Stimulated activated CD8-positive, alpha-beta memory T cell treated with anti-CD3 and anti-CD28 coated beads, Interleukin-12 subunit alpha, Interleukin-12 subunit beta, amount 100 ng/mL, for 24 hours (primary cell): Measurements from ENCODE around the gene C19orf33.

Experiments
- DNase-seq: peaks from one replicate; pipeline ENCODE4 v3.0.0-alpha.2; 2020; ENCODE audit errors: extremely low read depth

Gene C19orf33

DNA sequence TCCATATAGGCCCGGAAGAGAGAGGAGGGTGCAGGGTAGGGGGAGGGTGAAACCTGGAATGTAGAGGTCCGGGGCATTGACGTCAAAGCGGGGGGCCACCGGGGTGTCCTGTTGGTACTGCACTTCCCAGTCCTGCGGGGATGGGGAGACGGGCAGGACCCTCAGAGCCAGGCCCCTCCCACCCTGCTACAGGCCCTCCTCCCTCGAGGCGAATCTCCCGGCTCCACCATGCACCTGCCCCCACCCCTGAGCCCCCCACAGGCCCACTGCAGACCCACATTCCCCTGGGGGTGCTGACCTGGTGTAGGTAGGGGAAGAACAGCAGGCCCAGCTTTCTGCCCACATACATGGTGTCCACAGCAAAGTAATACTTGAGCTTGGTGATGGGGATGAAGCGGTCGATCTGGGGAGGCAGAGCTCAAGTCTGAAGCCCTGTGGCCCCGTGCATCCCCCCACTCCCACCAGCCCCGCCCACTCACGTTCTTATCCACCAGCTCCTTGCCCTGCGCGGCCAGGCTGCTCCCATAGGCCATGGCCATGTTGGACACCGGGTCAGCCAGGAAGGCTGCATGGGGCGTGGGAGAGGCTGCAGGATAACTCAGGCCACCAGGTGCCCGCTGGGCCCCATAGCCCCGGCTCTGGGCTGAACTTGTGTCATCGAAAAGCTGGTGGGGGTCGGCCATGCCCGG lies 5.0 kb downstream of the C19orf33 start:
- no peak for DNase-seq

DNA sequence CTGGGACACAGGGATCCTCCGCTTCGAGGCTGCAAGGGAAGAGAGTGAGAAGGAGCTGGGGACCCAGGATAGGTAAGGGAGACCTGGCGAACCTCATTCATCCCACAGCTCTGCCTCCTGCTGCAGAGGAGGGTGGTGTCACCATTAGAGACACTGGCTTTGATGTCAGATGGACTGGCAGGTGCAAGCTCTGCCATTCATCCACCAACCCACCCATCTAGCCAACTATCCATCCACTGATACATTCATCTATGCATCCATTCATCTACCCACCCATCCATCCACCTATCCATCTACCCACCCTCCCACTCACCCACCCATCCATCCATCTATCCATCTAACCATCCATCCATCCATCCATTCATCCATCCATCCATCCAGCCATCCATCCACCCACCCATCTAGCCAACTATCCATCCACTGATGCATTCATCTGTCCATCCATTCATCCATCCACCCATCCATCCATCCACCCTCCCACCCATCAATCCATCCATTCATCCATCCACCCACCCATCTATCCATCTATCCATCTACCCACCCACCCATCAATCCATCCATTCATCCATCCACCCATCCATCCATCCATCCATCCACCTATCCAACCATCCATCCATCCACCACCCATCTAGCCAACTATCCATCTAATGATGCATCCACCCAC lies 5.7 kb downstream of the C19orf33 start:
- DNase-seq, result no peak

DNA sequence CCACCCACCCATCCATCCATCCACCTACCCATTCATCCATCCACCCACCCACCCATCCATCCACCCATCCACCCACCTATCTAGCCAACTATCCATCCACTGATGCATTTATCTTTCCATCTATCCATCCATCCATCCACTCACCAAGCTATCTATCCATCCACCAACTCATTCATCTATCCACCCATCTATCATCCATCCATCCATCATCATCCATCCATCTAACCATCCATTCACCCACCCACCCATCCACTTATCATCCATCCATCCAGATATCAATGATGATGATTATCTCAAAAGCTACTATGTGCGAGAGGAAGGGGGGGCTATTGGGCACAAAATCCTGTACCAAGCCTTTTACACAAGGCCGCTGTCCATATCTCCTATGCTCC lies 6.2 kb downstream of the C19orf33 start:
- DNase-seq, result no peak

DNA sequence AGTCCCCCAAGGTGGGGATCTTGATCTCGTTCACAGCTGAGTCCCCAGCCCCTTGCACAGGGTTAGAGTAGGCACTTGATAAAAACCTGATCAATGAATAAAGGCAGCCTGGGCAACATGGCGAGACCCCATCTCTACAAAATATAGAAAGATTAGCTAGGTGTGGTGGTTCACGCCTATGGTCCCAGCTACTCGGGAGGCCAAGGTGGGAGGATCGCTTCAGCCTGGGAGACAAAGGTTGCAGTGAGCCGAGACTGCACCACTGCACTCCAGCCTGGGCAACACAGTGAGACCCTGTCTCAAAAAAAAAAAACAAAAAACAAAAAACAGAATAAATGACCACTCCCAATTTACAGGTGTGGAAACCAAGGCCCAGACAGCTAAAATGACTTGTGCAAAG lies 6.9 kb downstream of the C19orf33 start:
- no peak for DNase-seq

DNA sequence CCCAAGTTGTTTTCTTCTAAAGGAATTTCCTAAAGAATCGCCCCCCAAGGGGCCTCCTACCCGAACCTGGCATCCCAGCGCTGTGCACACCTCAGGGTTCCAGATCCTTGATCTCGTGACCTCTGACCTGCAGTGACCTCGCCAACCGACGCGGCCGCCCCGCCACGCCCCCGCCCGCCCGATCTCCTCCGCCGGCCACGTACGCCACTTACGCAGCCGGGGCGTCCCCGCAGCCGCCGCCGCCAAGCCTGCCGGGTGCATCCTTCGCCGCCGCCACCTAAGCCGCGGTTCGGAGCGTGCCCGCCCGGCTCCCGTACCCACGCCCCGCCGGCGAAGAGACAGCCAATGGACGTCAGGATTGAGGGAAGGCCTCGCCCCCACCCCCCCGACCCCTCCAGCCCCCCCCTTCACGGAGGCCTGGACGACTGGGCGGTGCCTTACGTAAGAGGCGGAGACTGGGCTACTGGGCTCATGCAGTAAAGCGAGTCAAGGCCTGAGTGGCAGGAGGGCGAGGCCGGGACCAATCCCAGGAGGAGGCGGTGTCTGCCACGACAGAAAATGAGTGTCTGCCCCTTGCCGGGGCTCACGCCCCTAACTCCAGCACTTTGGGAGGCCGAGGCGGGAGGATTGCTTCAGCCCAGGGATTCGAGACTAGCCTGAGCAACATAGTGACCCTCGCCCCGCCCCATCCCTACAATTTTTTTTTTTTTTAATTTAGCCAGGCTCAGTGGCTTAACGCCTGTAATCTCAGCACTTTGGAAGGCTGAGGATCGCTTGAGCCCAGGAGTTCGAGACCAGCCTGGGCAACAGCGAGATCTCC lies 11.8 kb downstream of the C19orf33 start, which contains the start of gene YIF1B:
Gene YIF1B (minus strand): TSS at position 291 of the 820 bp plus-strand sequence. CDS start 30 bp downstream, at position 261.
- DNase-seq, result peak; percentile 89

DNA sequence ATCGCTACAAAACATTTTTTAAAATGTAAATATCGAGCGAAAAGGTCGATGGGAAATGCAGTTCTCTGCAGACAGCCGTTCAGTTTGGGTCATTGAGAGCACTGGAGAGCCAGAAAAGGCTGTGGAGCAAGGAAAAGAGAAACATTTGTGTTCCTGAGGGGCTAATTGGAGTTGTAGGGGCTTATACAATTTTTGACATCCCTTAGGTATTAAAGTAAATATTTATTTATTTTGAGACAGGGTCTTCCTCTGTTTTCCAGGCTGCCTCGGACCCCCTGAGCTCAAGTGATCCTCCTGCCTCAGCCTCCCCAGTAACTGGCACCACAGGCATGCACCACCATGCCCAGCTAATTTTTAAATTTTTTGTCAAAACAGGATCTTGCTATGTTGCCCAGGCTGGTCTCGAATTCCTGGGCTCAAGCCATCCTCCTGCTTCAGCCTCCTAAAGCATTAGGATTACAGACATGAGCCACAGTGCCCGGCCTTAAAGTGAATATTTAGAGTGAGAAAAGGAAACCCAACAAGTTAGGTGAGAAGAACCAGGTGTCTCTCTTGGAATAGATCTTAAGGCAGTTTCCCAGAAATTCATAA lies 12.5 kb downstream of the C19orf33 start:
- DNase-seq, result no peak

DNA sequence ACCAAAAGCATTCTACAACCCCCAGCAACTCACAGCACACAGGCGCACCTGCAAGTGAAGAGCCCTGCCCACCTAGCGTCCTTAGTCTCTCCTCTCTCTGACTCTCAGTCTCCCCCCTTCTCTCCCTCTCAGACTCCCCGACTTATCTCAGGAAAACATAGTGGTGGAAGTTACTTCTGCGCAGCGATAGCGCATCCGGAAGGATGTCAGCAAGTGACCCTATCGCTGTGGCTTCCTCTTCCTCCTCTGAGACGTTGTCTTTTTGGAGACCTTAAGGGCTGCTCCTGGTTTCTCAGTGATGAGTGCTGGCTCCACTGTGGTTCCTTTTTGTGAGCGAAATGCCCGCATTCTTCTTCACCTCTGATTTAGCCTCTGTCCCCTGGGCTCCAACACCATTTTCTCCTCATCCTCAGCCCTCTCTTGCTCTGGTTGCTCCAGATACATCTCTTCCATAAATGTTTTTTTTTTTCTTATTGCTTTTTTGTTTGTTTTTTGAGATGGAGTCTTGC lies 13.1 kb downstream of the C19orf33 start:
- DNase-seq, result no peak

DNA sequence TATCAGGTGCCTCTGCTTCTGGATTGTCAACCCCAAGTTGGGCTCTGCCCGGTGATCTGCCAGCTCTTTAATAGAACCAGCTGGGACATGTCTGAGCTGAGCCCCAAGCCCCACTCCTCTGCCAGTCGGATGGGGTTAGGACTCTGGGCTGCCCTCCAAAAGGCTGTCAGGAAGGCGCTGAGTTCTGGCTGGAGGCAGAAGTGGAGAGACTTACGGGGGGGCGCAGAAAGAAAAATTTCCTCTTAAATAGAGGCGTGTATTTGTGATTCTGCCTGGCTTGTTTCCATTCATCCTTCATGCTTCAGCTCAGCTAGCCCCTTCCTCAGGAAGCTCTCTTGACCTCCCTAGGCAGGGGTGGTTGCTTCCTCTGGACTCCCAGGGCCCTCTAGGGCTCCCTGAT lies 14.6 kb downstream of the C19orf33 start:
- no peak for DNase-seq

DNA sequence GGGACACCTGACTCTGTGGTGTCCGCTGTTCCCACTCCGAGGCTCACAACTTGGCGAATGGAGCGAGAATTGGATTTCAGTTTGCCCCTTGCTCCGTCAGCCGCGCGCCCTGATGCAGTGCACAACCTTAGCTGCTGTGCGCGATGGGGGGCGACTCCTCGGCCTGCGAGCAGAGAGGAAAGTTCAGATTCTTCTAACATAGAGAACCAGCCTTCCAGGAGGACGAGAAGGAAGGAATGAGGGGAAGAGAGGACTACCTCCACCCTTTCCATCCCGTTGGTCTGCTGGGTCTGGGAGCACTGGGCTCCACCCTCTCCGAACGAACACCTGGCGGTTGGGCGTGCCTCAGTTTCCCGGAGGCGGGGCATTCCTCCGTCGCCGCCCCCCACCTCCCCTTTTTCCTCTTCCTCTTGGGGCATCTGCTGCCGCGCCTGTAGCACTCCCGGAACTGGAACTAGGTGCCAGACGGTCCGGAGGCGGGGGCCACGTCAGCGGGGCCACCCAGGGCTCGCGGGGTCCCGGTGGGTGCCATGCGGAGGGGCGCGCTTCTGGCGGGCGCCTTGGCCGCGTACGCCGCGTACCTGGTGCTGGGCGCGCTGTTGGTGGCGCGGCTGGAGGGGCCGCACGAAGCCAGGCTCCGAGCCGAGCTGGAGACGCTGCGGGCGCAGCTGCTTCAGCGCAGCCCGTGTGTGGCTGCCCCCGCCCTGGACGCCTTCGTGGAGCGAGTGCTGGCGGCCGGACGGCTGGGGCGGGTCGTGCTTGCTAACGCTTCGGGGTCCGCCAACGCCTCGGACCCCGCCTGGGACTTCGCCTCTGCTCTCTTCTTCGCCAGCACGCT lies 15.6 kb downstream of the C19orf33 start, which contains the start of gene KCNK6:
Gene KCNK6 (plus strand): TSS at position 425 of the 838 bp plus-strand sequence. CDS start 106 bp downstream, at position 531.
- peak; percentile 14 for DNase-seq

DNA sequence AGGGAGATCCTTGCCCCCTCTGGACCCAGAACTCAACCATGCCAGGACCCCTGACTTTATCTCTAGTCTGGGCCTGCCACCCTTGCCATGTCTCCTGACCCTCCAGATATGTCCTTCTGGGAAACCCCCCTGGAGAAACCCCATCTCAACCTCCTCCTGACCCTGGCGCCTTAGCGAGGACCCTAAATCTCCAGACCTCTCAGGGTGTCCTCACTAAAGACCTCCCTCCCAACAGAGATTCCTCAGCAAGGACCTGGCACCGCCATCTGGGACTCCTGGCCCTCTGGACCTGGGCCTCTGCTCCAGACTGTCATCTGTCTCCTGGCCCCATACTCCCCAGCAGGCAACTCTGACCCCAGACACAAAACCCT lies 16.9 kb downstream of the C19orf33 start:
- no peak for DNase-seq

DNA sequence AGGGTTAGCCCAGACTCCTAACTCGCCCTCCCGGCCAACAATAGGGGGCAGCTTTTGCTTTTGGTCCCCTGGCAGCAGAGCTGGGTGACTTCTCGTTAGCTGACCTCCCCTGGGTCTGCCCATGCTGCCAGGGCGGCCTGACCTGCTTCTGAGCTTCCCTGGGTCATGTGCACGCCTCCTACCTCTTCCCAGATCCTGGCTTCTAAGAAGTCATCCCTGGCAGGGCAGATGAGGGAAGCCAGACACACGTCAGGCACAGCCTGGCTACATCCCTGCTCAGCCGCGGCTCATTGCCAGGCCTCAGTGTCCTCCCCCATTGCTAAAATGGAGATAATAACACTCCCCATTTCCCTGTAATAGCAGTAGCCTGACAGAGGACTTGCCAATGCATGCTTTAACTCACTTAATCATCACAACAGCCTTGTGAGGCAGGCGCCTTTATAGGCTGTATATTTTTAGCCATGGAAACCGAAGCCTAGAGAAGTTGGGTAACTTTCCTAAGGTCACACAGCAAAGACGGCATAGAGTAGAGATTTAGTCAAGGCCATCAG lies 17.7 kb downstream of the C19orf33 start:
- DNase-seq, result no peak

DNA sequence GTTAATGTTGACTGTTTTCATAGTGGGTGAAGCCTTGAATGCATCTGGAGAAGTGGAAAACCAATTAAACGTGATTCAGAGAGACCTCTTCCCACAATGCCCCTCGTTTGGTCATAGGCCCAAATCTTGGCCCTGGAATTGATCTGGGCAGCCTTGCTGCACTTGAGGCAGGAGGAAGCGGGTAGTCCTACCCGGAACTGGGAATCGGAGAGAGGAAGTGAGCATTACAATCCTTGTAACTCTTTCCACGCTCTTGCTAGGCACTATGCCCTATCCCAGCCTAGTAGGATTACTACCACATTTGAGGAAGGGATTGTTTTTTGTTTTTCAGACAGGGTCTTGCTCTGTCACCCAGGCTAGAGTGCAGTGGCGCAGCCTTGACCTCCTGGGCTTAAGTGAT lies 19.2 kb downstream of the C19orf33 start:
- DNase-seq, result no peak

DNA sequence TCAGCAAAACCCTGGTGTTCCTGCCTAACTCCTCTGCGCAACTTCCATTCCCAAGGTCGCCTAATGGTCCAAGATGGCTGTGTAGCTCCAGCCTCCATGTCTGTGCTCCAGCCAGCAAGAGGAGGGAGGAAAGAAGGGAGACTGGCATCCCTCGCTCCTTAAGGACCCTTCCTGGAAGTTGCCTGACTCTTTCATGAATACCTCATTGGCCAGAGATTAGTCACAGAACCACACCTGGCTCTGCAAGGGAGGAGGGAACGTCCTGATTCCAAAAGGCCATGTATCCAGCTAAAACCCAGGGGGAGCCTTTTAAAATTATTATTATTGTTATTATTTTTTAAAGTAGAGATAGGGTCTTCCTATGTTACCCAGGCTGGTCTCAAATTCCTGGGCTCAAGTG lies 20.4 kb downstream of the C19orf33 start:
- DNase-seq, result no peak

DNA sequence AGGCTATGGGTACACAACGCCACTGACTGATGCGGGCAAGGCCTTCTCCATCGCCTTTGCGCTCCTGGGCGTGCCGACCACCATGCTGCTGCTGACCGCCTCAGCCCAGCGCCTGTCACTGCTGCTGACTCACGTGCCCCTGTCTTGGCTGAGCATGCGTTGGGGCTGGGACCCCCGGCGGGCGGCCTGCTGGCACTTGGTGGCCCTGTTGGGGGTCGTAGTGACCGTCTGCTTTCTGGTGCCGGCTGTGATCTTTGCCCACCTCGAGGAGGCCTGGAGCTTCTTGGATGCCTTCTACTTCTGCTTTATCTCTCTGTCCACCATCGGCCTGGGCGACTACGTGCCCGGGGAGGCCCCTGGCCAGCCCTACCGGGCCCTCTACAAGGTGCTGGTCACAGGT lies 22.5 kb downstream of the C19orf33 start:
- DNase-seq, result no peak

DNA sequence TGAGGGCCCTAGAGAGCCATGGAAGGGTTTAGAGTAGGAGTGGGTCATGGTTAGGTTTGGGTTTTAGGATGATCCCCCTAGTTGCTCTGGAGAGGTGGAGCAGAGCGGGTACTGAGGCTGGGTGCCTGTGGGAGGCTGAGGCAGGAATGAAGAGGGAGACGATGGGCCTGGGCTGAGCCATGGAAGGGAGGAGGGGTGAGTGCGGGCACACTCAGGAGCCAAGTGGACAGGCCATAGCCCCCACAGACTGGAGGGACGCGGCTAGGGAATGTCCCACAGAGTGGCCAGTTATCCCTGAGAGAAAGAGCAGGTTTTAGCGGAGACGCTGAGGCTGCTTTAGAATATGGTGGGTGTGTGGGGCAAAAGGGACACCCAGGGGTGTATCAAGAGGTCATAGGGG lies 25.6 kb downstream of the C19orf33 start:
- no peak for DNase-seq

DNA sequence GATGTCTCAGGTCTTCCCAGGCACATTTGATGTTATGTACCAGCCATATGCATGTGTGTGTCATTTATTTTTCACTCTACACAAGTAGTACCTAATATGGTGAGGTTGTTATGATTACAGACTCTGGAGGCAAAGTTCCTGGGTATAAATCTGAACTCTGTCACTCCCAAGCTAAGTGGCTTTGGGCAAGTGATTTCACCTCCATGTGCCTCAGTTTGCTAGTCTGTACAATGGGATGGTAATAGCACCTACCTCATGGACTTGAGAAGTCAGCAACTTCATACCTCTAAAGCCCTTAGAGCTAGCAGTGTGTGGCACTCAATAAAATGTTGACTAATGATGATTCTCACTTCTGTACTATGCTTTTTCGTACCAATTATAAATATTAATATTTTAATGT lies 27.7 kb downstream of the C19orf33 start:
- DNase-seq, result no peak

DNA sequence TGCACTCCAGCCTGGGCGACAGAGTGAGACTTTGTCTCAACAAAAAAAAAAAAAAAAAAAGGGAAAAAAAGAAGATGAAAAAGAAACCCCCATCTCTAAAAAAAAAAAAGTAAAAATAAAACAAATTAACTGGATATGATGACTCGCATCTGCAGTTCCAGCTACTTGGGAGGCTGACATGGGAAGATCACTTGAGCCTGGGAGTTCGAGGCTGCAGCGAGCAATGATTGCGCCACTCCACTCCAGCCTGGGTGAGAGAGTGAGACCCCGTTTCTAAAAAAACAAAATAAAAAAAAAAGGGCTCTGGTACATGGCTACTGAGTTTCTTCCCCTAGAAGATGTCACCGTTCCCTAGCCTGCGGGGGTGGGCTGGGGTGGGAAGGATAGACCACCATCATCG lies 29.2 kb downstream of the C19orf33 start:
- DNase-seq, result no peak

DNA sequence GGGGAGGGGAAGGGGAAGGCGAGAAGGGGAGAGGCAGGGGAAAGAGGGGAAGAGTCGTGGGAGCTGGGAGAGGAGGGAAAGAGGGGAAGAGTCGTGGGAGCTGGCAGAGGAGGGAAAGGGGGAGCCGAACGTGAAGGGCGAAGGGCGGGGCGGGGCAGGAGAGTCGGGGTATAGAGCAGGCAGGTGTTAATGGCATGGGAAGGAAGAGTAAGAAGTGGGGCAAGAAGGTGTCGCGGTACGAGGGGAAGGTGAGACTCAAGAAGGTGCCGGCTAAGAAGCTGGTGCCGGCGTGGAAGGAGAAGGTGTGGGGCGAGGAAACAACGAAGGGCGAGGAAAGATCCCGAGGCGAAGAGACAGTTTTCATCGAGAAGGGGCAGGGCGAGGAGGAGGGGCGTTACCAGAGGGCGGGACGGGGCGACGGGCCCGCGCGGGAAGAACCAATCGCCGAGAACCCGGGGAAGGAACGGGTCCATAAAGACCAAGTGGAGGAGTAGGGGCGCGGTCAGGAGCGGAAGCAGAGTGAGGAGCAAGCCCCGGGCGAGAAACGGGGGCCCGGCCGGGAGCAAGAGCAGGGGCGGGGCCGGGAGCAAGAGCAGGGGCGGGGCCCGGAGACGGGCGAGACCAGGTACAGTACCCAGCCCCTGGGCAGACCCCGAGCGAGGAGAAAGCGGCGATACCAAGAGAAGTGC lies 32.0 kb downstream of the C19orf33 start:
- peak; percentile 91 for DNase-seq

DNA sequence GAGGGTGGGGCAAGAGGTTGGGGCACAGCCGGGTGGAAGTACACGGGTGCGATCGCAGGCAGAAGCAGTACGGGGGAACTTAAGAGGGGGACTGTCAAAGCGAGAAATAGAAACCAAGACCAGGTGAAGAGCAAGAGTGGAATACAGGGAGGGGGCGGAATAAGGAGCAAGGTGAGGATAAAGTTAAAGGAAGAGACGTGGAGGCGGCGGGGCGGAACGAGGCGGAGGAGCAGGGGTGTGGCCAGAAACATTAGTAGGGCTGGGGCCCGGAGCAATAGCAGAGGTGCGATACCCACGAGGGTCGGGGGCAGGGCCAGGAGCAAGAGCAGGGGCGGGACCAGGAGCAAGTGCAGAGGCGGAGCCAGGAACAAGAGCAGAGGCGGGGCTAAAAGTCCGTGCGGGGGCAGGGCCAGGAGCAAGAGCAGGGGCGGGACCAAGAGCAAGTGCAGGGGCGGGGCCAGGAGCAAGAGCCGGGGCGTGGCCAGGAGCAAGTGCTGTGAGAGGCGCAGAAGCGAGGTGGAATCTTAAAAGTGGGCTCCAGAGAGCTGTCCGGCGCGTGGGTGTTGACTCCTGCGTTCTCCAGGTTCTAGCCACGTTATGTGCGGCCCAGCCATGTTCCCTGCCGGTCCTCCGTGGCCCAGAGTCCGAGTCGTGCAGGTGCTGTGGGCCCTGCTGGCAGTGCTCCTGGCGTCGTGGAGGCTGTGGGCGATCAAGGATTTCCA lies 32.7 kb downstream of the C19orf33 start:
- peak; percentile 84 for DNase-seq

DNA sequence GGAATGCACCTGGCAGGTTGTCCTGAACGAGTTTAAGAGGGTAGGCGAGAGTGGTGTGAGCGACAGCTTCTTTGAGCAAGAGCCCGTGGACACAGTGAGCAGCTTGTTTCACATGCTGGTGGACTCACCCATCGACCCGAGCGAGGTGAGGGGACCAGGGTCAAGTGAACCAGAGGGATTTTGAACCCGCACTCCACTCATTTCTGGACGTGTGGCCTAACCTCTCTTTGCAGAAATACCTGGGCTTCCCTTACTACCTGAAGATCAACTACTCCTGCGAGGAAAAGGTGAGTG lies 33.3 kb downstream of the C19orf33 start:
- no peak for DNase-seq
